ENCODE results near the gene SELENOF.
"Not testable (repeated sequence)": the region's sequence is repeated elsewhere in the genome, so short reads cannot be mapped to it uniquely, and the experiment has no call there.

The SELENOF gene

DNA sequence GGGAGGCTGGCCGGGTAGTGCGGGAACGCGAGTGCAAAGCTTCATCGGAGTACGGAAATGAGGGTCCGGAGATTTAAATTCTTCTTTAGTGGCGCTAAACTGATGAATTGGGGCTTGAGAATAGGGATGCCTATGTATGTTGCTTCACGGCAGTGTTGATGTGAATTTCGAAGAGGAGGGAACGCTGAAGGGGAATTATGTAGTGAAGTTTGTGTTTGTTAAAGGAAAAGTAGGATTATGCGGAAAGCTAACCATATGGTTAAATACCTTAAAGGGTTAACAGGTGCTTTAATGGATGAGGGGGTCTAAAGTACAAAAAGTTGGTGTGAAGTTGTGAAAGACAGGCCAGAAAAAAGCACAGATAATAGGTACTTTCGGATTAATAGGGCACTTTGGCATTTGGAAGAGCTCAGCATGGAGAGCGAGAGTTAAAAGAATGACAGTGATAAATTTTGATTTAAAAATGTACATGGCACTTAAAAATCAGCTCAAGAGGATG is 1.9 kb upstream of the SELENOF start:
- no peak for DNase-seq

DNA sequence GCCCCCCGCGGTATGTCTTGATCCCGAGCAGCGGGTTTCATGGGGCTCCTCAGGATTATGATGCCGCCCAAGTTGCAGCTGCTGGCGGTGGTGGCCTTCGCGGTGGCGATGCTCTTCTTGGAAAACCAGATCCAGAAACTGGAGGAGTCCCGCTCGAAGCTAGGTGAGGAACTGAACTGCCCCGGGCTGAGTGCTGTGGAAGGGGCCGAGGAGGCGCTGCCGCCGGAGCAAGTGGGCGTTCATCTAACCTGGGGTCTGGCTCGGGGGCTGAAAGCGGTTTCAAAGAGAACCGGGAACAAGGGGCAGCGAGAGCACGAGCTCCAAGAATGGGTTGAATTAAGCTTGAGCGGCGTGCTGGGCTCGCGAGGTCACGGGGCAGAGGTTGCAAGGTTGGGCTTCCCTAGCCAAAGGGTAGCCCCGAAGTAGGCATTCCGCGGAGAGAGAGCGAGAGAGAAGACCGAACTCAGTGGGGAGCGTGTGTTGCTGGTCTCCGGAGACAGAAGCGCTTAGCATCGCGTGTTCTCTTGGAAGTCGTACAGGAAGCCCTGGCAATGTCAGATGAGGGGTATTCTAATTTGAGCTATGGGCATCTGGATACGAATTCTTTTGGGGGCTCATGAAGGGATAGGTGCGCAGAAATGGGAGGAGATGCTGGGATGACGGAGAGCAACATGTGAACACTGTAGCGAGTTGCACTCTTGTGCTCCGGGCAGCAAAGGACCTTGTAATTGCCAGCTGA is 1.2 kb upstream of the SELENOF start:
- DNase-seq = peak; percentile 4 to 68

DNA sequence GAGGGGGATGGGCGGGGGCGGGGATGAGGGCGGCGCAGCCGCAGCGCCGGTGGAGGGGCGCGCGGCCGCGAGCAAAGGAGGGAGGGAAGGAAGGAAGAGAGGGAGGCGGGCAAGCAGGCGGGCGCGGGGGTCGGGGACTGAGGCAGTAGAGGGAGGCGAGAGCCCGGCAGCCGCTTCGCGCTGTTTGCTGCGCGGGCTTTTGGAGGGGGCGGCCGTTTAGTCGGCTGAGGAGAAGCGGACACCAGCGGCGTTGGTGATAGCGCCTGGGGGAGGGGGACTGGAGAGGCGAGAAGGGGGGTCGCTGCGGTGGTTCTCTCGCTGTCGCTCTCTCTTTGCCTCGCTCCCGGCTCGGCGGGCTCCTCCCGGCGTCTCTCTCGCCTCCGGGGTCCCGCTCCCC is 673 bp upstream of the SELENOF start, which contains the start of gene HS2ST1:
TSS of gene HS2ST1 (plus strand) at position 35 of the 397 bp plus-strand sequence.
- peak in 1 of 2 experiments; percentile 68 for DNase-seq

DNA sequence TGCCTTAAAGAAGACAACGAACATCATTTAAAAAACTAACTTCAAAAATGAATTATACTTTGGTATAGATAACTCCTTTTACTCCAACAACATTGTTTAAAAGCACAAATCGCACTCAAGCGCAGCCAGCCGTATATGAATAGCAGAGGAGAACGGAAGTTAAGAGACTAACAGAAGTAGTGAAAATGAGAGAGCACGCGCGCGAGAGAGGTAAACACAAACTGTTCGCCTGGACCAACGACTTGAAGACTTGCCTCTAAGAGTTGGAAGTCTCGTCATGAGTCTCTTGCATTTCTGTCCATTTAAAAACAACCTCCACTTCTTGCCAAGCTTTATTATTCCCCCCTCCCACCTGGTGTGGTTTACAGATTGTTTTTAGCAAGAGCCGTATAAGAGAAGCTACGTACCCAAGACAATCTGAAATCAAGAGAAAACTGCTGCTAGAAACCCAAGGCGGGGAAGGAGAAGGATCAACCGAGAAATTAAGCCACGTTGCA is 479 bp downstream of the SELENOF start:
- DNase-seq = peak in 1 of 2 experiments; percentile 54

DNA sequence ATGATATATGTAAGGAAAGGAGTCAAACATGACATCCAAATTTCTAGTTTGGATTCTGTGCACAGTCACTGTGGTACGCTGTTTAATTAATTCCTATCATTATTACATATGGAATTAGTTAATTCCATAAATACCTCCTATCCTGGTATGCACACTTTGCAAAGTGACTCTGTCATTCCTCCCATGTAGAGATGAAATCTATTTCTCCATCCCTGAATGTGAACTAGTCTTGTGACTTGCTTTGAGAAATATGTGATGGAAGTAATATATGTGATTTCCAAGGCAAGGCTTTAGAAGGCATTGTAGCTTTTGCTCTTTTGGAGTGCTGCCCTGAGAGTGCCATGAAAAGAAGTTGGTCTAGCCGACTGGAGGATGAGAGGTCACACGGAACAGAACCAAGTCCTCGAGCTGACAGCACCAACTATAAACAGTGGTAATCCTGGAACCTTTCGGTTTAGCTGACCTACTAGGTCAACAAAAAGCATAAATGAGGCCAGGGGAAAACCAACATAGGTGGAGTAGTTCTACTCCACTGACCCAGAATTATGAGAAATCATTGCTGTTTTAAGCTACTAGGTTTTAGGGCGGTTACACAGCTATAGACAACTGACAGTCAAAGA is 1.5 kb downstream of the SELENOF start:
- DNase-seq = no peak

DNA sequence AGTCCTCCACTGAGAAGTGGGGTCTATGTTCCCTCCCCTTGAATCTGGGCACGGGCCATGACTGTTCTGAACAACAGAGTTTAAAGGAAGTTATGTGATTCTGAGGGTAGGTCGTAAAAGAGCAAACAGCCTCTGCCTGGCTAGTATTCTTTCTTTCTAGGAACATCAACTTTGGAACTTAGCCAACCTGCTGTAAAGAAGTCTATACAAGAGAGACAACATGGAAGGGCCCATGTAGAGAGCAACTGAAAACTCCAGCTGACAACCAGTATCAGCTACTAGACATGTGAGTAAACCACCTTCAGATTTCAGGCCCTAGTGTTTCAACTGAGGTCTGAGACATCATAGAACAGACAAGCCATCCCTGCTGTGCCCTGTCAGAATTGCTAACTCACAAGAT is 7.5 kb downstream of the SELENOF start:
- DNase-seq = no peak

DNA sequence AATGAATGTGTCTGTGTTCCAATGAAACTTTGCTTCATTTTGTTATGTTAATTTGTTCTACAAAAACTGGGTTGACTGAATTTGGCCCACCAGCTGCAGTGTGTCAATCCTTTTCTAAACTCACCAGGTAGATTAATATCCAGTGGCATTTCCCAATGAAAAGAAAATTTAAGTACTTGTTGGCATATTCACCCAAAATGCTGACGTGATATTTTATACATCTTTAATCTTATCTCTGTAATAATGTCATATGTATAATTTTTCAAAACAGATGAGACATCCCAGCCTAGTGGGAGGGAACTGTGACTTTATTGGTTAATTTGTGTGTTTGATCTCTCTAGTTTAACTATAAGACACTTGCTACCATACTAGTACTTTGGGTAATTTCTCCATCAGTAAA is 8.1 kb downstream of the SELENOF start:
- DNase-seq = no peak

DNA sequence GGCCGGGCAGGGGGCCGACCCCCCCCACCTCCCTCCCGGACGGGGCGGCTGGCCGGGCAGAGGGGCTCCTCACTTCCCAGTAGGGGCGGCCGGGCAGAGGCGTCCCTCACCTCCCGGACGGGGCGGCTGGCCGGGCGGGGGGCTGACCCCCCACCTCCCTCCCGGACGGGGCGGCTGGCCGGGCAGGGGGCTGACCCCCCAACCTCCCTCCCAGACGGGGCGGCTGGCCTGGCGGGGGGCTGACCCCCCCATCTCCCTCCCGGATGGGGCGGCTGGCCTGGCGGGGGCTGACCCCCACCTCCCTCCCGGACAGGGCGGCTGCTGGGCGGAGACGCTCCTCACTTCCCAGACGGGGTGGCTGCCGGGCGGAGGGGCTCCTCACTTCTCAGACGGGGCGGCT is 14.5 kb downstream of the SELENOF start:
- not testable (repeated sequence) for DNase-seq

DNA sequence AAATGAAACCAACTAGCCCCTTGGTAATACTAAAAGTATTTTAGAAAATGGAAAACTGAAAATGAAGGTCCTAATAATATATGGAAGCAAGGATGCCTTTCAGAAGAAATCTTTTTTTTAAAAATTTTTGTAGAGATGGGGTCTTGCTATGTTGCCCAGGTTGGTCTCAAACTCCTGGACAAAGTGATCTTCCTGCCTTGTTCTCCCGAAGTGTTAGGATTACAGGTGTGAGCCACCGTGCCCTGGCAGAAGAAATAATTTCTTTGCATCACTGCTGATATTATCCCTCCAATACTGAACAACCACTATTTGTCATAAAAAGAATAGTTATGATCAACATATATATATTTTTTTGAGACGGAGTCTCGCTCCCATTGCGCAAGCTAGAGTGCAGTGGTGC is 25.6 kb downstream of the SELENOF start:
- no peak for DNase-seq

DNA sequence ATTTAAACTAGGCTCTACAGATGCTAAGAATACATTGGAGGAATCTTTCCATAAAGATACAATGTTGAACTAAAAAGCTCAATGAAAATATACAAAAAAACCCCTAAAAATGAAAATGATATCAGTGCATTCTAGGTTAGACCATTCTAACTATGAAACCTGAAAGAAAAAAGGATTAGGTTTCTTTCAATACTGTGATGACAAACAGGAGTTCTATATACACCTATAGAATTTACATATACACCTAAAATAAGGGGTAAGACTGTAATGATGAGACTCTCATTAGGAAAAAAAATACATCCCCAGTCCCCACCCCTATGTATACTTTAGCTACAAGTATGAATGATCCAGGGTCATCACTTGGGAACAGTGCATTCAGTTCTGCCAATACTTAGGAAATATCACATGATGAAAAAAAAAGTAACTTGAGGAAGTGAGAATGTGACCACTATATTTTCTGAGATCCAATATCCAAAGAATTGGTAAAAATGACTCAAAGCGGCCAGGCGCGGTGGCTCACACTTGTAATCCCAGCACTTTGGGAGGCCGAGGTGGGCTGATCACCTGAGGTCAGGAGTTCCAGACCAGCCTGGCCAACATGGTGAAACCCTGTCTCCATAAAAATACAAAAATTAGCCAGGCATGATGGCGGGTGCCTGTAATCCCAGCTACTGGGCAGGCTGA is 26.3 kb downstream of the SELENOF start:
- DNase-seq = no peak

DNA sequence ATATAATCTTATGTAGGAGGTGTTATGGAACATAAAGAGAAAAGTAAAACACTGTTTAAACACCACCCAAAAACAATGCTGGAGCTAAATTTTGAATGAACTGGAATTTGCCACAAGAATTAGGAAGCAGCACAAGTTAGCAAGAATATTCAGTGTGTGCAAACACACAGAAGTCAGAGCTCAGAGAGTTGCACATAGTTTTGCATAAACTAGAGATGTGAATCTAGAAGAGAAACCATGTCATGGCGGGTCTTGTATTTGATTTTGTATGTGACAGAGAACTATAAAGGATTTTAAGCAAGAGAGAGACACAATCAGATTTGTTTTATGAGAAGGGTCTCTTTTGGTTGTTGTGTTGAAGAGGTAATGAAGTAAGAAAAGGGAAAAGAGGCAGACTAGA is 38.2 kb downstream of the SELENOF start:
- DNase-seq = no peak

DNA sequence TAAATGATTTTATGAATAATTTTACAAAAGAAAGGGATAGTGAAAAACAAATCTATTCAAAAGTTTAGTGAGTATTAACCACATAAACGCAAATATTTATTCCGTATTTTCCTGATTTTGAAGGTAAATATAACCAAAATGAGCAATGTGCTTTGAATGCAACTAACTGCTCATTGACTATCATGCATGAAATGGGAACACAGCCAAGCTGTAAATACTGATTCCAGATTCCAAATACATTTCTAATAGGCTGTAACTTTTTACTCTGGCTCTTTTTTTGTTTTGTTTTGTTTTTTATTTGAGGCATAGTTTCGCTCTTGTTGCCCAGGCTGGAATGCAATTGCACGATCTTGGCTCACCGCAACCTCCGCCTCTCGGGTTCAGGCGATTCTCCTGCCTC is 41.8 kb downstream of the SELENOF start:
- no peak for DNase-seq

DNA sequence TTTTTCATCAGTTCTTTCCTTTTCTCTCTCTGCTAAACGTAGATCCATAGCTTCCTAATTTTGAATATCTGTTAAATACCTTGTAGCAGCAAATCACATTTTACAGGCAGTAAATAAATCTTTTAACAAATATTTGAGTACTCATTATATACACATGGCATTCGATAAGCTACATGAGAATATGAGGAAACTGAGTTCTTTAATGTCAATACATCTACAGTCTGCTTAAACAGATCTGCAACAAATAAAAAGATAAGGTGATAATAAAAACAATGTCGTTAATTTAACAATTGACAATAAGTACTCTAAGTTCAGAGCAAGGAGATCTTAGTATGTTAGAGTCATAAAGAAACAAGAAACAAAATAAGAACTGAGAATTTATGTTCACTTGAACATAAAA is 42.9 kb downstream of the SELENOF start:
- no peak for DNase-seq

DNA sequence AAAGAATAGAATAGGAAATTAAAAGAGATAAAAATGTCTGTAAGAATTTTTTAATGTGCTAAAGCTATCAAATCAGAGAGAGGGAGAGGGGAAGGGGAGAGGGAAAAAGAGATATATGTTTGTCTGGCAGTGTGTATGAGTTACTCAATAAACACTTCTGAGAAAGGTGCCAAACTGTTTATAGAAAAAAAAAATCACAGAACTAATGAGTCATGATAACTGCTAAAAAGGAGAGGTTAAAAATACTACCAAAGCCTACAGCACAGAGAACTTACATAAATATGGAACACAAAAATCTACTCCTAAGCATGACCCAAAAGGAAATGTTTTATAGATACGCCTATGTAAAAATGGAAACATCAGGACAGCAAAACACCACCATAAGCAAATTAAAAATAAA is 45.4 kb downstream of the SELENOF start:
- DNase-seq = no peak

DNA sequence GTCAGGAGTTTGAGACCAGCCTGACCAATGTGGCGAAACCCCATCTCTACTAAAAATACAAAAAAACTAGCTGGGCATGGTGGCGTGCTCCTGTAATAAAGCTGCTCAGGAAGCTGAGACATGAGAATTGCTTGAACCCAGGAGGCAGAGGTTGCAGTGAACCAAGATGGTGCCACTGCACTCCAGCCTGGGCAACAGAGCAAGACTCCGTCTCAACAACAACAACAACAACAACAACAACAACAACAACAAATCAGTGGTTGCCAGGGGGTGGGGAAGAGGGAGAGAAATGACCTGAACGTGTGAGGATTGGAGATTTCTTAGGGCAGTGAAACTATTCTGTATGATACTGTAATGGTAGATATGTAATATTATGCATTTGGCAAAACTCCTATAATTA is 46.6 kb downstream of the SELENOF start:
- not testable (repeated sequence) for DNase-seq

DNA sequence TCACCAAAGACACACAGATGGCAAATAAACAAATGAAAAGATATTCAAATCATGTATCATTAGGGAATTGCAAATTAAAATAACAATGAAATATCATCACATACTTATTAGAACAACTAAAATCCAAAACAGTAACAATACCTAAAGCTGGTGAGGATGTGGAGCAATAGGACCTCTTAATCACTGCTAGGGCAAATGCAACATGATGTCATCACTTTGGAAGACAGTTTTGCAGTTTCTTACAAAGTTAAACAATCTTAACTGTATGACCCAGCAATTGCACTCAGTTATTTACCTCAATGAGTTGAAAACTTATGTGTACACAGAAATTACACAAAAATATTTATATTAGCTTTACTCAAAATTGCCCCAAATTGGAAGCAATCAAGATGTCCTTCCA is 47.3 kb downstream of the SELENOF start:
- no peak for DNase-seq

DNA sequence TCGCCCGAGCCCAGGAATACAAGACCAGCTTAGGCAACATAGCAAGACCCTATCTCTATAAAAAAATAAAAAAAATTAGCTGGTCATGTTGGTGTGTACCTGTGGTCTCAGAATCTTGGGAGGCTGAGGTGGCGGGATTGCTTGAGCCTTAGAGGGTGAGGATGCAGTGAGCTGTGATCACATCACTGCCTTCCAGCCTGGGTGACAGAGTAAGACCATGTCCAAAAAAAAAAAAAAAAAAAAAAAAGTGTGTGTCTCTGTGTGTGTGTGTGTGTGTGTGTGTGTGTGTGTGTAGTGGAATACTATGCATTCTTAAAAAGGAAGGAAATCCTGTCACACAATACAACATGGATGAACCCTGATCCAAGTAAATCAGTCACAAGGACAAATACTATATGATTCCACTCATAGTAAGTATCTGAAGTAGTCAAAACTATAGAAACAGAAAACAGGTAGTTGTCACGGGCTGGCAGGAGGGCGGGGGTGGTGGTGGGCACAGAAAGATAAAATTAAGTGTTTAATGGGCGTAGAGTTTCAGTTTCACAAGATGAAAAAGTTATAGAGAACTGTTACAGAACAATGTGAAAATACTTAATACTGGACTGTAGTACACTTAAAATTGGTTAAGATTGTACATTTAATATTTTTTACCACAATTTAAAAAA is 47.8 kb downstream of the SELENOF start:
- no peak for DNase-seq

DNA sequence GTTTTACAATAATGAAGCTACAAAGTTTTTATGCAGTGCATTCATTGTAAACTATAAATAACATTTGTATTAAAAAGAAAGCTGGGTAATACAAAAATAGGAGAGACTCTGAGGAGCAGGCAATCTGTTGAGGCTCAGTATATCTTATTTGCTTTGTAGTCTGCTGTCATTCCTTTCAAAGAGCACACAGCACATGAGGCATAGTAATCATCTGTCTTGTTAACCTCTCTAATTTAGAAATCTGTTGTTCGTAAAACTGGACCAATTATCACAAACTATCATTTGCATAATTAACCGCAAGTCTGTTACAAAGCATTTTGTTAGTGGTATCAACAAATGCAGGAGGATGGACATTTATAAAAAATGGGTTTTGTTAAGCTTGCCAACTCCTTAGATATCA is 51.0 kb downstream of the SELENOF start:
- no peak for DNase-seq

DNA sequence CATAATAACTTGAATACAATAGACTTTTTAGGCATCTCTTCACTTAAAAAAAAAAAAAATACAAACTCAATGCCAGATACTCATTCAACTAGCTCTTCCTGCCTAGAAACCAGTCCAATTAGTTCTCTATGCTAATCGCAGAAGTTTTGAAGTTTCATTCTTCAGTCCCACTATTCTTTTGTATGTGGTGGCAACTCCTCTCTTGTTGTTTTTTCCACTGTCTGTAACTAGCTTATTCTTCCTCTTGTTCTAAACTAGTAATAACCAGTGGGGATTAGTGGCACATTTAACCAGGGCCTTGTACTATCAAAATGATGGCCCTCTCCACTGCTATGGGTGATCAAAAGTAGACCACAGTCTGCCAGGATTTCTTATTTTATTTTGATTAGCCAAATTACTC is 52.5 kb downstream of the SELENOF start:
- no peak for DNase-seq

DNA sequence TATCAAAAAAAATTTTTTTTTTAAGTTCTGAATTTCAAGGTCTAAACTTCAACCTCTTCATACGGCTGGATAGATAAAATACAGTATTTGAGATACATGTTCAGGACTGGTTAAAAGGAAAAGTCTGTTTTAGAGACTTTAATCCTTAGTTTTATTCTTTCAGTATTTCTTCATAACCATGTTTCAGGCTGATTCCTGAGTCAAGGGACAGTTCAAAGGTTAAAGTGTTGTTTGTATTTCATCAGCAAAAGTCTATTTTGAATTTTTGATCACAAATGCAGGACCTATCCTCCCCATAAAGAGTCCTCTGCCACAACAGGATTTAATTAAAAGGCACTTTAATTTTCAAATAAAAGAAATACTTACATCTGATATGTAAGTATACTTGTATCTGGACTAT is 53.5 kb downstream of the SELENOF start:
- no peak for DNase-seq

DNA sequence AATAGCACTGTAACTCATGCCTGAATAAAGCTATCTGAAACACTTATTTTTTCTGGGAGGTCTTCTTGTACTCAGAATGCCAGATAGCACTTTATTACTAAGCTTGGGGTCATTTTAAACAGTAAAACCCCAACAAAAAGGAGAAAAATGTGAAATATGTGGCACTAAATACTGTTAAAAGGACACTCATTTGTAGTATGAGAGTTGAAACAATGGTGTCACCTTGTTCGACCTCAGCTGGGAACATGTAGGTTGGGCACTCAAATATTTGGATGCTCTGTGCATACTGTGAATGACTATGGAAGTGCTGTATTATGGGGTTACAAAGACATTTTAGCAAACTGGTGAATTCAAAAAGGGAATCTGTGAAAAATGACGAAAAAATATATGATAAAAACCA is 53.9 kb downstream of the SELENOF start:
- no peak for DNase-seq

DNA sequence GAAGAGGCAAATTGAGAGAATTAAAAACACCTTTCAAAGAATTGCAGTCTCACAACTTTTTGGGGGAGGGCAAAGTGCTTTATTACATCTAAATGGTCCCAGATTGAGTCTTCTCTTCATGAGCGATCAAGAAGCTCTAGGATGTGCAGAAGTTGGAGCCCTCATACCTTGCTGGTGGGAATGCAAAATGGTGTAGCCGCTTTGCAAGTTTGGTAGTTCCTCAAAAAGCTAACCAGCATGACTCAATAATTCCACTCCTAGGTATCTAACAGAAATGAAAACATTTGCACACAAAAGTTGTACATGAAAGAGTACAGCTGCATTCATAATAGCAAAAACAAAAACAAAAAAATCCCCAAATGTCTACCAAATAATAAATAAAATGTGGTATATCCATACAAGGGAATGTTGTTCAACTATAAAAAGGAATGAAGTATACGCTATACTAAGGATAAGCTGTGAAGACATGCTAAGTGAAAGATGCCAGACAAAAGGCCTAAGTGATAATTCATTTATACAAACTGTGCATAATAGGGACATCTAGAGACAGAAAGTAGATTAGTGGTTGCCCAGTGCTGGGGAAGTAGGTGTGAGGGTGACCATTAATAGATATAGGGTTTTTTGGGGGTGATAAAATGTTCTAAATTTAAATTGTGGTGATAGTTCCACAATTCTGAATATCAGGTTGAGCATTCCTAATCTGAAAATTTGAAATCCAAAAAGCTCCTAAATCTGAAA is 55.2 kb downstream of the SELENOF start:
- DNase-seq = no peak

DNA sequence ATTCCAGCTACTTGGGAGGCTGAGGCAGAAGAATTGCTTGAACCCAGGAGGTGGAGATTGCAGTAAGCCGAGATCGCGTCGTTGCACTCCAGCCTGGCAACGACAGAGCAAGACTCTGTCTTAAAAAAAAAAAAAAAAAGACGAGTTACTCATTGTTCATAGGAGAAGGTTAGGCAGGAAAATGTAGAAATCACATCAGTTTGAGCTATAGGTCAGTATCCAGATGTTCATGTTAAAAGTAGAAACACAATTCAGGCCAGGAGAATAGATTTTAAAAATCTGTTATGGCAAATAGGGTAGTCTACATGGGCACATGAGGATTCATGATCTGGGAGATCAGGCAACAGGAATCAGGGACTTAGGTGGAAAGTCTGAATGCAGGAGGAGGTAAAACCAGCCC is 57.7 kb downstream of the SELENOF start:
- DNase-seq = no peak

Data from NCI-H187 (cell line).